Esophagus muscularis mucosa (tissue), 3 donors: ENCODE measurements around the gene SNX13.

Source experiments
- POLR2A ChIP-seq: fragments of 450-650 bp; IDR thresholded peaks from one replicate; pipeline ENCODE4 v1.6.1; 2017; ENCODE audit warnings: antibody characterized with exemption, moderate library complexity, mild to moderate bottlenecking, low read depth
- POLR2AphosphoS5 ChIP-seq, 2 donors: sonication (generic); formaldehyde crosslinking; IDR thresholded peaks; one replicate each; pipeline ENCODE4 v1.6.1; 2017; ENCODE audit warnings: antibody characterized with exemption in 2 of 2
- TF ChIP-seq, protein P1 (sequence below), 3 experiments: fragments of 200-600 bp in 2 of 3; fragments of 450-650 bp in 1 of 3; sonication (generic) in 2 of 3; IDR thresholded peaks; one replicate each; pipeline ENCODE4 v1.5.1; 2017 to 2019; ENCODE audit warnings: antibody characterized with exemption in 3 of 3, mild to moderate bottlenecking in 2 of 3, moderate library complexity in 1 of 3

DNA sequence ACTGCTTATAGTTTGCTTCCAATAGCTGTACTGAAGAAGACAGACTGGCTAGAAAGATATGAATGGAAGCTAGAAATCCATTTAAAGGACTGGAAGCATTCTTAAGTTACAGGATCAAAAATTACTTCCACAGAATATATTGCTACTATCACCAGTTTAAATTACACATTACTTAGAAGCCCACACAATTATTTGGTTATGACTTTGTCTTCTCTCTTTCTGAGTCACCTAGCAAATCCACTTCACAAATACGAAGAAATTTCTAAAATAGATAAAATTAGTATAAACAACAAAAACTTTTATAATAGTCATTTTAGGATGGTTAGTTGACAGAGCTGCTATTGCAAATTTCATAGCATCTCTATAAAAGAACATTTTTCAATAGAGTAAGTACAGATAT lies 108.1 kb downstream of the SNX13 start:
- TF ChIP-seq, protein P1, sequence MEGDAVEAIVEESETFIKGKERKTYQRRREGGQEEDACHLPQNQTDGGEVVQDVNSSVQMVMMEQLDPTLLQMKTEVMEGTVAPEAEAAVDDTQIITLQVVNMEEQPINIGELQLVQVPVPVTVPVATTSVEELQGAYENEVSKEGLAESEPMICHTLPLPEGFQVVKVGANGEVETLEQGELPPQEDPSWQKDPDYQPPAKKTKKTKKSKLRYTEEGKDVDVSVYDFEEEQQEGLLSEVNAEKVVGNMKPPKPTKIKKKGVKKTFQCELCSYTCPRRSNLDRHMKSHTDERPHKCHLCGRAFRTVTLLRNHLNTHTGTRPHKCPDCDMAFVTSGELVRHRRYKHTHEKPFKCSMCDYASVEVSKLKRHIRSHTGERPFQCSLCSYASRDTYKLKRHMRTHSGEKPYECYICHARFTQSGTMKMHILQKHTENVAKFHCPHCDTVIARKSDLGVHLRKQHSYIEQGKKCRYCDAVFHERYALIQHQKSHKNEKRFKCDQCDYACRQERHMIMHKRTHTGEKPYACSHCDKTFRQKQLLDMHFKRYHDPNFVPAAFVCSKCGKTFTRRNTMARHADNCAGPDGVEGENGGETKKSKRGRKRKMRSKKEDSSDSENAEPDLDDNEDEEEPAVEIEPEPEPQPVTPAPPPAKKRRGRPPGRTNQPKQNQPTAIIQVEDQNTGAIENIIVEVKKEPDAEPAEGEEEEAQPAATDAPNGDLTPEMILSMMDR (IDR thresholded peaks at IDR 0.05) = no peak
- TF ChIP-seq POLR2AphosphoS5 (IDR thresholded peaks at IDR 0.05) (no peak), POLR2A (no peak)
